Lower leg skin (tissue), 3 donors: ENCODE results near the gene DEPDC7.

Experiments
- POLR2A ChIP-seq, 2 donors: fragments of 450-650 bp; IDR thresholded peaks; one replicate each; pipeline ENCODE4 v1.6.1; 2016 to 2017; ENCODE audit warnings: antibody characterized with exemption in 2 of 2, mild to moderate bottlenecking in 1 of 2, moderate library complexity in 1 of 2
- TF ChIP-seq, protein P1 (sequence below), 3 donors: fragments of 450-650 bp; IDR thresholded peaks; one replicate each; pipeline ENCODE4 v1.5.1; 2016; ENCODE audit warnings: antibody characterized with exemption in 3 of 3, mild to moderate bottlenecking in 3 of 3, moderate library complexity in 2 of 3

DNA sequence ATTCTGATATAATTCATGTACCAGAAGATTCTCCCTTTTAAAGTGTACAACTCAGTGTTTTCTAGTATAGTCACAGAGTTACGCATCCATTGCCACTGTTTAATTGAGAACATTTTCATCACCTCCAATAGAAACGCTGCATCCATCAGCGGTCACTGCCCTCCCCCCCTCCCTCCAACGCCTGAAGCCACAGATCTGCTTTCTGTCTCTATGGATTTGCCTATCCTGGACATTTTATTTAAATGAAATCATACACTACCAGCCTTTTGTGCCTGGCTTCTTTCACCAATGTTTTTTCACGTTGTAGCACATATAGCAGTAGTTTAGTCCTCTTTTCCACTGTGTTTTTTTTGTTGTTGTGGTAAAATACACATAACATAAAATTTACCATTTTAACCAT, 46.5 kb downstream of the DEPDC7 start:
- TF ChIP-seq, protein P1, sequence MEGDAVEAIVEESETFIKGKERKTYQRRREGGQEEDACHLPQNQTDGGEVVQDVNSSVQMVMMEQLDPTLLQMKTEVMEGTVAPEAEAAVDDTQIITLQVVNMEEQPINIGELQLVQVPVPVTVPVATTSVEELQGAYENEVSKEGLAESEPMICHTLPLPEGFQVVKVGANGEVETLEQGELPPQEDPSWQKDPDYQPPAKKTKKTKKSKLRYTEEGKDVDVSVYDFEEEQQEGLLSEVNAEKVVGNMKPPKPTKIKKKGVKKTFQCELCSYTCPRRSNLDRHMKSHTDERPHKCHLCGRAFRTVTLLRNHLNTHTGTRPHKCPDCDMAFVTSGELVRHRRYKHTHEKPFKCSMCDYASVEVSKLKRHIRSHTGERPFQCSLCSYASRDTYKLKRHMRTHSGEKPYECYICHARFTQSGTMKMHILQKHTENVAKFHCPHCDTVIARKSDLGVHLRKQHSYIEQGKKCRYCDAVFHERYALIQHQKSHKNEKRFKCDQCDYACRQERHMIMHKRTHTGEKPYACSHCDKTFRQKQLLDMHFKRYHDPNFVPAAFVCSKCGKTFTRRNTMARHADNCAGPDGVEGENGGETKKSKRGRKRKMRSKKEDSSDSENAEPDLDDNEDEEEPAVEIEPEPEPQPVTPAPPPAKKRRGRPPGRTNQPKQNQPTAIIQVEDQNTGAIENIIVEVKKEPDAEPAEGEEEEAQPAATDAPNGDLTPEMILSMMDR (IDR thresholded peaks at IDR 0.05): no peak
- TF ChIP-seq POLR2A (IDR thresholded peaks at IDR 0.05): no peak
